Peyer's patch (tissue), 4 donors: Measurements from ENCODE around the gene LRRC28.

ENCODE experiments used
- CTCF ChIP-seq, 6 experiments: fragments of 450-650 bp in 4 of 6; fragments of 200-600 bp in 2 of 6; sonication (generic) in 1 of 6; IDR thresholded peaks; one replicate each; pipeline ENCODE4 v1.5.1; 2017 to 2019; ENCODE audit warnings: antibody characterized with exemption in 6 of 6, mild to moderate bottlenecking in 3 of 6, moderate library complexity in 1 of 6
- POLR2A ChIP-seq, 2 donors: fragments of 450-650 bp; IDR thresholded peaks; one replicate each; pipeline ENCODE4 v1.5.1; 2017; ENCODE audit warnings: antibody characterized with exemption in 2 of 2, mild to moderate bottlenecking in 2 of 2, moderate library complexity in 2 of 2

- no peak for TF ChIP-seq CTCF (IDR thresholded peaks at IDR 0.05)
- TF ChIP-seq POLR2A (IDR thresholded peaks at IDR 0.05), result no peak
Measured at GRCh38 chr15:99228120-99228770, 23.0 kb upstream of the LRRC28 start.
